Cardiac muscle cell (in vitro differentiated cells and primary cell): ENCODE measurements around the gene CERS6. TPM values are rescaled to one million over a fixed set of nuclear protein-coding genes. Genes with fewer than 3 reads are reported as not detected.

ENCODE experiments used
- DNase-seq, 2 donors: peaks; one replicate each; pipeline versions ENCODE4 v3.0.0 to v3.0.0-alpha.2; 2010 to 2017; ENCODE audit warnings: low read depth in 1 of 2, low spot score in 1 of 2
- H3K27ac ChIP-seq: fragments of 200-600 bp; sonication (generic); 2 replicates; pipeline ENCODE4 v1.5.1; 2016
- H3K27me3 ChIP-seq: fragments of 200-600 bp; sonication (generic); 2 replicates; pipeline ENCODE4 v1.6.0; 2016; ENCODE audit warnings: control low read depth
- H3K36me3 ChIP-seq: fragments of 200-600 bp; sonication (generic); 2 replicates; pipeline ENCODE4 v1.5.1; 2016; ENCODE audit warnings: control low read depth
- H3K4me1 ChIP-seq: fragments of 200-600 bp; sonication (generic); 2 replicates; pipeline ENCODE4 v1.8.1; 2017; ENCODE audit warnings: low read depth, mild to moderate bottlenecking, mixed run types
- H3K4me3 ChIP-seq: fragments of 200-600 bp; sonication (generic); 2 replicates; pipeline ENCODE4 v1.5.1; 2016; ENCODE audit warnings: mild to moderate bottlenecking
- H3K9me3 ChIP-seq: fragments of 200-600 bp; sonication (generic); 2 replicates; pipeline ENCODE4 v1.5.1; 2017; ENCODE audit warnings: low read depth, mild to moderate bottlenecking, control low read depth
- CTCF ChIP-seq: IDR thresholded peaks from 2 replicates; pipeline ENCODE4 v1.5.1; 2012; ENCODE audit warnings: low read depth, mild to moderate bottlenecking, low read length
- polyA plus RNA-seq: library from polyadenylated mRNA; unstranded; fragments of >200 nt; fragmentation: Nextera tagmentation; extraction: Ambion mirVana; gene quantifications from 2 replicates; pipeline ENCODE4 v1.2.1, GENCODE V29; 2016
- total RNA-seq: library from RNA; depleted of rRNA; stranded (reverse); fragments of >200 nt; gene quantifications from 2 replicates; pipeline ENCODE4 v1.2.3, GENCODE V29; 2016

Gene CERS6
- total and polyA plus RNA-seq, 2 experiments from 2014 or later: 17.1 to 26.6 TPM

- DNase-seq: no peak
- no peak overlapping the region for H3K4me3 ChIP-seq
- no peak overlapping the region for H3K27ac ChIP-seq
- no peaks in the 10 kb centered on the region for H3K27me3 ChIP-seq
- no peak for TF ChIP-seq CTCF
- H3K9me3 ChIP-seq: no peaks in the 10 kb centered on the region
- peaks cover 22% of the 10 kb centered on the region for H3K4me1 ChIP-seq
- H3K36me3 ChIP-seq: no peaks in the 10 kb centered on the region
These were observed 274.3 kb downstream of the CERS6 start for GRCh38 chr2:168730344-168730743.

- H3K4me3 ChIP-seq: no peak overlapping the region
- H3K9me3 ChIP-seq: no peaks in the 10 kb centered on the region
- H3K4me1 ChIP-seq: peaks cover 22% of the 10 kb centered on the region
- DNase-seq: no peak
- H3K27me3 ChIP-seq: no peaks in the 10 kb centered on the region
- no peak for TF ChIP-seq CTCF
- no peak overlapping the region for H3K27ac ChIP-seq
- H3K36me3 ChIP-seq: no peaks in the 10 kb centered on the region
These were observed 274.9 kb downstream of the CERS6 start for GRCh38 chr2:168731002-168731401.

- no peaks in the 10 kb centered on the region for H3K36me3 ChIP-seq
- H3K27ac ChIP-seq: no peak overlapping the region
- H3K27me3 ChIP-seq: no peaks in the 10 kb centered on the region
- H3K9me3 ChIP-seq: no peaks in the 10 kb centered on the region
- H3K4me1 ChIP-seq: peaks cover 22% of the 10 kb centered on the region
- no peak for TF ChIP-seq CTCF
- H3K4me3 ChIP-seq: no peak overlapping the region
- no peak for DNase-seq
These were observed 275.5 kb downstream of the CERS6 start for GRCh38 chr2:168731616-168732015.

GRCh38 chr2:168732100-168732499 lies 276.0 kb downstream of the CERS6 start:
- Histone ChIP-seq H3K9me3 (no peaks in the 10 kb centered on the region), H3K4me3 (no peak overlapping the region), H3K27ac (no peak overlapping the region), H3K4me1 (peaks cover 25% of the 10 kb centered on the region), H3K27me3 (no peaks in the 10 kb centered on the region), H3K36me3 (no peaks in the 10 kb centered on the region)
- TF ChIP-seq CTCF: no peak
- no peak for DNase-seq

- Histone ChIP-seq H3K36me3 (no peaks in the 10 kb centered on the region), H3K27me3 (no peaks in the 10 kb centered on the region), H3K4me1 (peaks cover 29% of the 10 kb centered on the region), H3K9me3 (no peaks in the 10 kb centered on the region), H3K4me3 (no peak overlapping the region), H3K27ac (no peak overlapping the region)
- TF ChIP-seq CTCF: no peak
- DNase-seq: no peak
These were observed 276.4 kb downstream of the CERS6 start for GRCh38 chr2:168732506-168732905.
